HEK293 (cell line): ENCODE results near the gene NRN1L.

Source experiments
- CTCF ChIA-PET: fragments of 350-600 bp; formaldehyde crosslinking; extraction: SDS; loops from one replicate; lab custom pipeline; 2021; ENCODE audit warnings: antibody characterized with exemption; lab: Yijun Ruan, JAX
- POLR2A ChIA-PET: fragments of 300-600 bp; formaldehyde crosslinking; extraction: SDS; loops from one replicate; lab custom pipeline; 2020; ENCODE audit warnings: antibody characterized with exemption, inconsistent platforms; lab: Yijun Ruan, JAX
- H3K27ac ChIP-seq: fragments of 200-500 bp; sonication (Bioruptor generic); 2 replicates; pipeline ENCODE4 v1.5.1; 2014; ENCODE audit warnings: low read depth, low read length, control low read depth, inconsistent platforms; ENCODE audit errors: extremely low read depth
- H3K36me3 ChIP-seq, 2 experiments: fragments of 200-500 bp in 1 of 2; sonication (Bioruptor generic) in 1 of 2; 1 replicate in 1 of 2; 2 replicates in 1 of 2; pipeline ENCODE4 v1.5.1; 2014 to 2017; ENCODE audit warnings: inconsistent platforms in 2 of 2, low read length in 2 of 2; ENCODE audit not compliant: control insufficient read depth in 2 of 2, insufficient read depth in 1 of 2
- H3K4me1 ChIP-seq: fragments of 200-500 bp; sonication (Bioruptor generic); 2 replicates; pipeline ENCODE4 v1.5.1; 2014; ENCODE audit warnings: mild to moderate bottlenecking, low read length, inconsistent platforms; ENCODE audit not compliant: control insufficient read depth, insufficient read depth
- H3K4me3 ChIP-seq: 2 replicates; pipeline ENCODE4 v1.5.1; 2011; ENCODE audit warnings: low read depth, mild to moderate bottlenecking, control low read depth, low read length, moderate library complexity
- H3K9me3 ChIP-seq: fragments of 200-500 bp; sonication (Bioruptor generic); 2 replicates; pipeline ENCODE4 v1.5.1; 2014; ENCODE audit warnings: low read depth, low read length, inconsistent platforms; ENCODE audit not compliant: control insufficient read depth, insufficient read depth
- CTCF ChIP-seq: fragments of 450-650 bp; formaldehyde crosslinking; IDR thresholded peaks from 2 replicates; pipeline ENCODE4 v1.5.1; 2016; ENCODE audit warnings: missing biosample characterization, missing genetic modification characterization
- ZBTB21 ChIP-seq: fragments of 450-650 bp; formaldehyde crosslinking; IDR thresholded peaks from 2 replicates; pipeline ENCODE4 v1.5.1; 2017; ENCODE audit warnings: missing biosample characterization, missing genetic modification characterization
- ZFP69B ChIP-seq: fragments of 450-650 bp; formaldehyde crosslinking; IDR thresholded peaks from 2 replicates; pipeline ENCODE4 v1.5.1; 2016; ENCODE audit warnings: missing biosample characterization, missing genetic modification characterization
- ZNF148 ChIP-seq: fragments of 450-650 bp; formaldehyde crosslinking; IDR thresholded peaks from 2 replicates; pipeline ENCODE4 v1.5.0; 2017; ENCODE audit warnings: missing biosample characterization, missing genetic modification characterization, borderline replicate concordance
- ZNF184 ChIP-seq: fragments of 450-650 bp; IDR thresholded peaks from 2 replicates; pipeline ENCODE4 v1.5.1; 2018; ENCODE audit warnings: missing biosample characterization, mild to moderate bottlenecking, missing genetic modification characterization
- ZNF530 ChIP-seq: fragments of 450-650 bp; formaldehyde crosslinking; IDR thresholded peaks from 2 replicates; pipeline ENCODE4 v1.5.1; 2016; ENCODE audit warnings: low read depth, missing biosample characterization, missing genetic modification characterization
- ZNF561 ChIP-seq: fragments of 450-650 bp; IDR thresholded peaks from 2 replicates; pipeline ENCODE4 v1.5.1; 2018; ENCODE audit warnings: missing biosample characterization, missing genetic modification characterization, borderline replicate concordance
- ZNF610 ChIP-seq: fragments of 450-650 bp; formaldehyde crosslinking; IDR thresholded peaks from 2 replicates; pipeline ENCODE4 v1.5.1; 2016; ENCODE audit warnings: missing biosample characterization, missing genetic modification characterization, borderline replicate concordance
- ZNF626 ChIP-seq: fragments of 450-650 bp; sonication (Bioruptor Pico); formaldehyde crosslinking; IDR thresholded peaks from 2 replicates; pipeline ENCODE4 v1.5.1; 2018; ENCODE audit warnings: missing biosample characterization, missing genetic modification characterization, inconsistent platforms
- ZNF747 ChIP-seq: fragments of 450-650 bp; formaldehyde crosslinking; IDR thresholded peaks from 2 replicates; pipeline ENCODE4 v1.5.1; 2016; ENCODE audit warnings: missing biosample characterization, missing genetic modification characterization
- ZNF830 ChIP-seq: fragments of 450-650 bp; IDR thresholded peaks from 2 replicates; pipeline ENCODE4 v1.5.0; 2018; ENCODE audit warnings: missing biosample characterization, missing genetic modification characterization, low read depth, mild to moderate bottlenecking, moderate library complexity
- ZXDB ChIP-seq: fragments of 450-650 bp; formaldehyde crosslinking; IDR thresholded peaks from 2 replicates; pipeline ENCODE4 v1.5.1; 2016; ENCODE audit warnings: missing biosample characterization, missing genetic modification characterization
- TF ChIP-seq, protein P1 (sequence below): fragments of 450-650 bp; formaldehyde crosslinking; IDR thresholded peaks from 2 replicates; pipeline ENCODE4 v1.5.1; 2016; ENCODE audit warnings: missing biosample characterization, missing genetic modification characterization
- TF ChIP-seq, protein P2 (sequence below): fragments of 450-650 bp; formaldehyde crosslinking; IDR thresholded peaks from 2 replicates; pipeline ENCODE4 v1.5.1; 2017; ENCODE audit warnings: missing biosample characterization, missing genetic modification characterization
- TF ChIP-seq, protein P3 (sequence below): fragments of 450-650 bp; formaldehyde crosslinking; IDR thresholded peaks from 2 replicates; pipeline ENCODE4 v1.5.1; 2016; ENCODE audit warnings: missing biosample characterization, missing genetic modification characterization, borderline replicate concordance

NRN1L gene

DNA sequence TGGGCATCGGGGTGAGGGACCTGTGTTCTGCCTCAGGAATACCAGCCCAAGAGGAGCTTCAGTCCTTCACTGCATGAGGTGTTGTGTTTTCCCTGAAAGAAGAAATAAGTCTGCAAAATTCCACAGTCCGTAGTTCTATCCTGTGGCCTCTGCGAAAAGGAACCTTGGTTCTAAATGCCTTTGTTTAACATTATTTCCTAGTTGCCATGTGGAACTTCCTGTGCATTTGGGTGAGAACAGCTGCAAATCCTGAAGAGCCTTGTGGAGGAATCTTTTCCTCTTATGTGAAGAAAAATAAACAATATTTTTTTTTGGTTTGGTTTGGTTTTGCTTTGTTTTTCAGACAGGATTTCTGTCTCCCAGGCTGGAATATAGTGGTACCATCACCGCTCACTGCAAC, 18.1 kb downstream of the NRN1L start:
- CTCF ChIA-PET: interaction anchor here (0.5 to 2.5 kb wide), 4 partner anchors 19 to 382 kb away, joined by 3 to 9 read pairs (median 3); partner anchors contain the start of genes ACD and NRN1L
- TF ChIP-seq, protein P1, sequence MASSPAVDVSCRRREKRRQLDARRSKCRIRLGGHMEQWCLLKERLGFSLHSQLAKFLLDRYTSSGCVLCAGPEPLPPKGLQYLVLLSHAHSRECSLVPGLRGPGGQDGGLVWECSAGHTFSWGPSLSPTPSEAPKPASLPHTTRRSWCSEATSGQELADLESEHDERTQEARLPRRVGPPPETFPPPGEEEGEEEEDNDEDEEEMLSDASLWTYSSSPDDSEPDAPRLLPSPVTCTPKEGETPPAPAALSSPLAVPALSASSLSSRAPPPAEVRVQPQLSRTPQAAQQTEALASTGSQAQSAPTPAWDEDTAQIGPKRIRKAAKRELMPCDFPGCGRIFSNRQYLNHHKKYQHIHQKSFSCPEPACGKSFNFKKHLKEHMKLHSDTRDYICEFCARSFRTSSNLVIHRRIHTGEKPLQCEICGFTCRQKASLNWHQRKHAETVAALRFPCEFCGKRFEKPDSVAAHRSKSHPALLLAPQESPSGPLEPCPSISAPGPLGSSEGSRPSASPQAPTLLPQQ (tag by site-specific recombination): no peak
- TF ChIP-seq ZNF610 (tag by site-specific recombination) (no peak), ZBTB21 (no peak), ZNF184 (tag by site-specific recombination) (no peak), ZNF830 (no peak), ZNF561 (tag by site-specific recombination) (no peak), ZNF747 (tag by site-specific recombination) (no peak), ZFP69B (tag by site-specific recombination) (no peak), ZNF626 (tag by site-specific recombination) (no peak), ZNF148 (tag by site-specific recombination) (no peak), ZXDB (tag by site-specific recombination) (no peak), ZNF530 (tag by site-specific recombination) (no peak), CTCF (tag by site-specific recombination) (no peak)
- TF ChIP-seq, protein P2, sequence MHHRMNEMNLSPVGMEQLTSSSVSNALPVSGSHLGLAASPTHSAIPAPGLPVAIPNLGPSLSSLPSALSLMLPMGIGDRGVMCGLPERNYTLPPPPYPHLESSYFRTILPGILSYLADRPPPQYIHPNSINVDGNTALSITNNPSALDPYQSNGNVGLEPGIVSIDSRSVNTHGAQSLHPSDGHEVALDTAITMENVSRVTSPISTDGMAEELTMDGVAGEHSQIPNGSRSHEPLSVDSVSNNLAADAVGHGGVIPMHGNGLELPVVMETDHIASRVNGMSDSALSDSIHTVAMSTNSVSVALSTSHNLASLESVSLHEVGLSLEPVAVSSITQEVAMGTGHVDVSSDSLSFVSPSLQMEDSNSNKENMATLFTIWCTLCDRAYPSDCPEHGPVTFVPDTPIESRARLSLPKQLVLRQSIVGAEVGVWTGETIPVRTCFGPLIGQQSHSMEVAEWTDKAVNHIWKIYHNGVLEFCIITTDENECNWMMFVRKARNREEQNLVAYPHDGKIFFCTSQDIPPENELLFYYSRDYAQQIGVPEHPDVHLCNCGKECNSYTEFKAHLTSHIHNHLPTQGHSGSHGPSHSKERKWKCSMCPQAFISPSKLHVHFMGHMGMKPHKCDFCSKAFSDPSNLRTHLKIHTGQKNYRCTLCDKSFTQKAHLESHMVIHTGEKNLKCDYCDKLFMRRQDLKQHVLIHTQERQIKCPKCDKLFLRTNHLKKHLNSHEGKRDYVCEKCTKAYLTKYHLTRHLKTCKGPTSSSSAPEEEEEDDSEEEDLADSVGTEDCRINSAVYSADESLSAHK: no peak
- TF ChIP-seq, protein P3, sequence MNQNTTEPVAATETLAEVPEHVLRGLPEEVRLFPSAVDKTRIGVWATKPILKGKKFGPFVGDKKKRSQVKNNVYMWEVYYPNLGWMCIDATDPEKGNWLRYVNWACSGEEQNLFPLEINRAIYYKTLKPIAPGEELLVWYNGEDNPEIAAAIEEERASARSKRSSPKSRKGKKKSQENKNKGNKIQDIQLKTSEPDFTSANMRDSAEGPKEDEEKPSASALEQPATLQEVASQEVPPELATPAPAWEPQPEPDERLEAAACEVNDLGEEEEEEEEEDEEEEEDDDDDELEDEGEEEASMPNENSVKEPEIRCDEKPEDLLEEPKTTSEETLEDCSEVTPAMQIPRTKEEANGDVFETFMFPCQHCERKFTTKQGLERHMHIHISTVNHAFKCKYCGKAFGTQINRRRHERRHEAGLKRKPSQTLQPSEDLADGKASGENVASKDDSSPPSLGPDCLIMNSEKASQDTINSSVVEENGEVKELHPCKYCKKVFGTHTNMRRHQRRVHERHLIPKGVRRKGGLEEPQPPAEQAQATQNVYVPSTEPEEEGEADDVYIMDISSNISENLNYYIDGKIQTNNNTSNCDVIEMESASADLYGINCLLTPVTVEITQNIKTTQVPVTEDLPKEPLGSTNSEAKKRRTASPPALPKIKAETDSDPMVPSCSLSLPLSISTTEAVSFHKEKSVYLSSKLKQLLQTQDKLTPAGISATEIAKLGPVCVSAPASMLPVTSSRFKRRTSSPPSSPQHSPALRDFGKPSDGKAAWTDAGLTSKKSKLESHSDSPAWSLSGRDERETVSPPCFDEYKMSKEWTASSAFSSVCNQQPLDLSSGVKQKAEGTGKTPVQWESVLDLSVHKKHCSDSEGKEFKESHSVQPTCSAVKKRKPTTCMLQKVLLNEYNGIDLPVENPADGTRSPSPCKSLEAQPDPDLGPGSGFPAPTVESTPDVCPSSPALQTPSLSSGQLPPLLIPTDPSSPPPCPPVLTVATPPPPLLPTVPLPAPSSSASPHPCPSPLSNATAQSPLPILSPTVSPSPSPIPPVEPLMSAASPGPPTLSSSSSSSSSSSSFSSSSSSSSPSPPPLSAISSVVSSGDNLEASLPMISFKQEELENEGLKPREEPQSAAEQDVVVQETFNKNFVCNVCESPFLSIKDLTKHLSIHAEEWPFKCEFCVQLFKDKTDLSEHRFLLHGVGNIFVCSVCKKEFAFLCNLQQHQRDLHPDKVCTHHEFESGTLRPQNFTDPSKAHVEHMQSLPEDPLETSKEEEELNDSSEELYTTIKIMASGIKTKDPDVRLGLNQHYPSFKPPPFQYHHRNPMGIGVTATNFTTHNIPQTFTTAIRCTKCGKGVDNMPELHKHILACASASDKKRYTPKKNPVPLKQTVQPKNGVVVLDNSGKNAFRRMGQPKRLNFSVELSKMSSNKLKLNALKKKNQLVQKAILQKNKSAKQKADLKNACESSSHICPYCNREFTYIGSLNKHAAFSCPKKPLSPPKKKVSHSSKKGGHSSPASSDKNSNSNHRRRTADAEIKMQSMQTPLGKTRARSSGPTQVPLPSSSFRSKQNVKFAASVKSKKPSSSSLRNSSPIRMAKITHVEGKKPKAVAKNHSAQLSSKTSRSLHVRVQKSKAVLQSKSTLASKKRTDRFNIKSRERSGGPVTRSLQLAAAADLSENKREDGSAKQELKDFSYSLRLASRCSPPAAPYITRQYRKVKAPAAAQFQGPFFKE: no peak
- TF ChIP-seq, all 188 proteins: peak for 0
- Histone ChIP-seq H3K9me3 (no peaks in the 10 kb centered on the region), H3K36me3 (peaks cover 5 to 18% of the 10 kb centered on the region in 2 experiments; a peak in 2 of 3 replicates), H3K4me1 (no peaks in the 10 kb centered on the region), H3K4me3 (no peak overlapping the region), H3K27ac (no peak overlapping the region)
- POLR2A ChIA-PET: no interaction called here
